ENCODE results near the gene GARIN3. TPM values are rescaled to one million over a fixed set of nuclear protein-coding genes. Genes with fewer than 3 reads are reported as not detected.

Gene GARIN3
- total and polyA plus RNA-seq, 9 donors = not detected

DNA sequence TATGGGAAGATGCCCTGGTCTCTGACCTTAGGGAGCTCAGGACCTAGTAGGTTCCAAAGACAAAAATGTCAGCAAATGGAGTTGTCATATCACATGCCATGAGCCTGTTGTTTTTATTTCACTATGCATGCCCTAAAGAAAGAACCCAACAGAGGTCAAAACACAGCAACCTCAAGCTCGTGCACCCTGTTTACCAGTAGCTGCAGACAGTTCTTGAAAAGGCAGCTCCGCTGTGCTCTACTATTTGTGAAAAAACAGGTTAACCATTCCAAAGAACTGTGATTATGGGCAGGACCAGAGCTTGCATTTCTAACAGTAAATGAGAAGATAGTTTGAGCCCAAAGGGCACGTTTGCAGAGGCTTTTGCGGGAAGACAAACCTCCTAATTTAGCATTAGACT lies 37.4 kb upstream of the GARIN3 start:
- H3K36me3 ChIP-seq (ENCODE audit: control insufficient read depth, insufficient read depth, low read length) = no peaks in the 10 kb centered on the region
- H3K27me3 ChIP-seq (ENCODE audit: control insufficient read depth, insufficient read depth, low read length) = no peaks in the 10 kb centered on the region
- WGBS (ENCODE audit: insufficient coverage) = 65% methylated on average over 2 of the region's 4 CpGs
- no peak overlapping the region for H3K27ac ChIP-seq (ENCODE audit: low read length)
- H3K4me3 ChIP-seq (ENCODE audit: low read length) = no peak overlapping the region
- no peaks in the 10 kb centered on the region for H3K4me1 ChIP-seq (ENCODE audit: control insufficient read depth, insufficient read depth, low read length)
- H3K9me3 ChIP-seq (replicated peaks; ENCODE audit: control insufficient read depth, low read depth, low read length) = no peaks in the 10 kb centered on the region
- no peak for DNase-seq

DNA sequence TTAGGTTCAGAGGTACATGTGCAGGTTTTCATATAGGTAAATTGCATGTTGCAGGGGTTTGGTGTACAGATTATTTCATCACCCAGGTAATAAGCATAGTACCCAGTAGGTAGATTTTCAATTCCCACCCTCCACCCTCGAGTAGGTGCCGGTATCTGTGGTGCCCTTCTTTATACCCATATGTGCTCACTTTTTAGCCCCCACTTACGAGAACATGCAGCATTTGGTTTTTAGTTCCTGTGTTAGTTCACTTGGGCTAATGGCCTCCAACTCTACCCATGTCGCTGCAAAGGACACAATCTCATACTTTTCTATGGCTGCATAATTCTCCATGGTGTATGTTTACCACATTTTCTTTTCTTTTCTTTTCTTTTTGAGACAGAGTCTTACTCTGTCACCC lies 35.8 kb upstream of the GARIN3 start:
- Histone ChIP-seq H3K4me1 (ENCODE audit: control insufficient read depth, insufficient read depth, low read length) (no peaks in the 10 kb centered on the region), H3K27ac (ENCODE audit: low read length) (no peak overlapping the region), H3K27me3 (ENCODE audit: control insufficient read depth, insufficient read depth, low read length) (no peaks in the 10 kb centered on the region), H3K4me3 (ENCODE audit: low read length) (no peak overlapping the region), H3K36me3 (ENCODE audit: control insufficient read depth, insufficient read depth, low read length) (no peaks in the 10 kb centered on the region), H3K9me3 (replicated peaks; ENCODE audit: control insufficient read depth, low read depth, low read length) (no peaks in the 10 kb centered on the region)
- no peak for DNase-seq
- 82% methylated on average over 2 of the region's 4 CpGs for WGBS (ENCODE audit: insufficient coverage)

DNA sequence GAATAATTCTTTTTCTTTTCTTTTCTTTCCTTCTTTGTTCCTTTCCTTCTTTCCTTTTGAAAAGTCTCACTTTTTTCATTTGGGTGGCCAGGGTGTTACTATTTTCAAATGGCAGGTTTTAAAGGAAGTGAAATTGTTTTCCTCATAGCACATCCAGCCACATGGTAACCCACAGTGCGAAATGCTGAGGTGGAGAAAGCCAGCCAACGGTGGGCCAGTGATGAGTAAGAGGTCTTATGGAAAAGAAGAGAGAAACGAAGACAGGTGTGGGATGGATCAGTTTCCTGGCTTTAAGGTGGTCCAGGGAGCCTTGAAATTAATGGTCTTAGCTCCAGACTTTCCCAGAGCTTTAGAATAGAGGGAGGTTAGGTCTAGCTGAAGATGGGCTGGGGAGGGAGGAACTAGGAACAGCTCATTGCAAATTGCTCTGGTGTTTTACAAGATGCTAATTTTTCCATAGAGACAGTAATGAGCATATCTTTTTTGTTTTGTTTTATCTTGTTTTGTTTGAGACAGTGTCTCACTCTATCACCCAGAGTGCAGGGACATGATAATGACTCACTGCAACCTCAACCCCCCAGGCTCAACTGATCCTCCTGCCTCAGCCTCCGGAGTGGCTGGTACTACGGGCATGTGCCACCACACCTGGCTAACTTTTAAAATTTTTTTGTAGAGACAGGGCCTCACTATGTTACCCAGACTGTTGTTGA lies 32.4 kb upstream of the GARIN3 start:
- DNase-seq = no peak
- H3K9me3 ChIP-seq (replicated peaks; ENCODE audit: control insufficient read depth, low read depth, low read length) = no peaks in the 10 kb centered on the region
- H3K4me3 ChIP-seq (ENCODE audit: low read length) = no peak overlapping the region
- 31% methylated on average over 2 of the region's 5 CpGs for WGBS (ENCODE audit: insufficient coverage)
- no peaks in the 10 kb centered on the region for H3K36me3 ChIP-seq (ENCODE audit: control insufficient read depth, insufficient read depth, low read length)
- no peaks in the 10 kb centered on the region for H3K4me1 ChIP-seq (ENCODE audit: control insufficient read depth, insufficient read depth, low read length)
- no peak overlapping the region for H3K27ac ChIP-seq (ENCODE audit: low read length)
- H3K27me3 ChIP-seq (ENCODE audit: control insufficient read depth, insufficient read depth, low read length) = peaks cover 3% of the 10 kb centered on the region

DNA sequence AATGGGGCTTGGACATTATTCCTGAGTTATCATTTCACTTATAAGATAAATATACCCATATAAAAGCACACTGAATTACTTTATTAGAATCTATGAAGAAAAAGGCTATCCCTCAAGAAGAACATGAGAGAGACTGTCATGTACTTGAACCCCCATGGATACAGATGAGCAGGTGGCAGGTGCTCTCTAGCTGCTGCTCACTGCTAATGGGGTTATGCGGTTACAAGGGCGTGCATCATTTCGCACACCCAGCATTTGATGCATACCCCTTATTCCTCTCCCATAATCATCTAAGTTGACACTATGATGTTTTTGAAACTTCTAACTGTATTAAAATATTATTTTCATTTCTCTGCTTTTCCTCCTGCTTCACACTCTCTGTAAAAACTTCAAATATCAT lies 31.0 kb upstream of the GARIN3 start:
- Histone ChIP-seq H3K27ac (ENCODE audit: low read length) (no peak overlapping the region), H3K4me3 (ENCODE audit: low read length) (no peak overlapping the region), H3K27me3 (ENCODE audit: control insufficient read depth, insufficient read depth, low read length) (peaks cover 3% of the 10 kb centered on the region), H3K4me1 (ENCODE audit: control insufficient read depth, insufficient read depth, low read length) (no peaks in the 10 kb centered on the region), H3K9me3 (replicated peaks; ENCODE audit: control insufficient read depth, low read depth, low read length) (no peaks in the 10 kb centered on the region), H3K36me3 (ENCODE audit: control insufficient read depth, insufficient read depth, low read length) (no peaks in the 10 kb centered on the region)
- no peak for DNase-seq
- no CpG with 5 or more reads among the region's 3 CpGs for WGBS (ENCODE audit: insufficient coverage)

DNA sequence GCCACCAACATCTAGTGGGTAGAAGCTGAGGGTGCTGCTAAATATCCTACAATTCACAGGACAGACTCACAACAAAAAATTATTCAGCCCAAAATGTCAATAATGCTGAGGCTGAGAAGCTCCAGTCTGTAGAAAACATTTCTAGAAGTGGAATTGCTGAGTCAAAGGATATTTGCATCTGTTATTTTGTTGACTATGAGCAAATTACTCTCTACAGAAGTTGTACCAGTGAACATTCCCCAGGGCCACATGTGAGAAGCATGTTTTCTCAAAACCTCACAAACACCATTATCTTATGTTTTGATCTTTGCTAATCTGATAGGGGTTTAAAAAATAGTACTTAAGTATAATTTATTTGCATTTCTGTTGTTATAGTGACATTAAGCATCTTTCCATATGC lies 30.0 kb upstream of the GARIN3 start:
- Histone ChIP-seq H3K27ac (ENCODE audit: low read length) (no peak overlapping the region), H3K36me3 (ENCODE audit: control insufficient read depth, insufficient read depth, low read length) (no peaks in the 10 kb centered on the region), H3K9me3 (replicated peaks; ENCODE audit: control insufficient read depth, low read depth, low read length) (no peaks in the 10 kb centered on the region), H3K4me3 (ENCODE audit: low read length) (no peak overlapping the region), H3K4me1 (ENCODE audit: control insufficient read depth, insufficient read depth, low read length) (no peaks in the 10 kb centered on the region), H3K27me3 (ENCODE audit: control insufficient read depth, insufficient read depth, low read length) (peaks cover 3% of the 10 kb centered on the region)
- no peak for DNase-seq

DNA sequence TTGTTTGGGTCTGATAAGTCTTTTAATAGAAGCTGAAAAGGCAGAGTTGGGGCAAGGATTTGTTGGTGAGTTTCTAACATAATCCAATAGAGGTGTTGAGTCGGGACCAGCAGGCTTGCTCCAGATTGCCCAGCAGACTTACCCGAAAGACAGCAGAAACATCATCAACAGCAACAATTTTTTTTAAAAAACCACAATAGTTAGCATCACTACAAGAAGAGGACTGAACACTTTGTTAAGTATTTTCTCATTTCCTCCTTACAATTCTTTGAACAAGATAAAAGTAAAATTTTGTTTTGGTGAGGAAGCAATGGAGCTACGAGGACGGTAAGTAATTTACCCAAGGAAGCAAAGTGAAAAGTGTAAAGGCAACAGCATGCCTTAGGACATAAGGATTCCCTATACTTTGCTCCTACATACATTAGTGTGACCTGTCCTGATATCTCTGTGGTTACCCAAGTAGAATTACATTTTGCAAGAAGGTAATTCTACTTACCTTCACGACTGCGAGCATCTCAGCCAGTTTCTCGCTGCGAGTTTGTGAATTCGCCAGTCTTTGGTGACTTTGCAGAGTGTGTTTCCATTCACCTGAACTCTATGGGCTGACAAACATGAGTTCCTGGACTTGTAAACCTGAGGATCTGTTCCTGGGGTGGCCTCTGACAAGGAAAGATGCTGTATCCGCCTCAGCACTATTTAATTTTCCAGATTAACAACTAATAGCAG lies 27.8 kb upstream of the GARIN3 start:
- DNase-seq = no peak
- H3K4me1 ChIP-seq (ENCODE audit: control insufficient read depth, insufficient read depth, low read length) = no peaks in the 10 kb centered on the region
- no peak overlapping the region for H3K4me3 ChIP-seq (ENCODE audit: low read length)
- H3K36me3 ChIP-seq (ENCODE audit: control insufficient read depth, insufficient read depth, low read length) = no peaks in the 10 kb centered on the region
- H3K27ac ChIP-seq (ENCODE audit: low read length) = no peak overlapping the region
- H3K9me3 ChIP-seq (replicated peaks; ENCODE audit: control insufficient read depth, low read depth, low read length) = no peaks in the 10 kb centered on the region
- WGBS (ENCODE audit: insufficient coverage) = 90% methylated on average over 2 of the region's 10 CpGs
- peaks cover 3% of the 10 kb centered on the region for H3K27me3 ChIP-seq (ENCODE audit: control insufficient read depth, insufficient read depth, low read length)

DNA sequence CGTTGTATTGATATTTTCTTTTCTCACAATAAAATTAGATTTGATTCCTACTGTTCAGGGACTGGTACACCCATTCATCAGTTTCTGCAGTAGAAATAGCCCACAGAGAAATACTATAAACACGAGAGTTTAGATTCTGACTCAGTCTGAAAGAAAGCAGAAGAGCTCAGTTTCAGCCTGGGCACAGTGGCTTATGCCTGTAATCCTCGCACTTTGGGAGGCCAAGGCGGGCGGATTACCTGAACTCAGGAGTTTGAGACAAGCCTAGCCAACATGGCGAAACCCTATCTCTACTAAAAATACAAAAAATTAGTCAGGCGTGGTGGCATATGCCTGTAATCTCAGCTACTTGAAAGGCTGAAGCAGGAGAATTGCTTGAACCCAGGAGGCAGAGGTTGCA lies 23.2 kb upstream of the GARIN3 start:
- no peak overlapping the region for H3K4me3 ChIP-seq (ENCODE audit: low read length)

DNA sequence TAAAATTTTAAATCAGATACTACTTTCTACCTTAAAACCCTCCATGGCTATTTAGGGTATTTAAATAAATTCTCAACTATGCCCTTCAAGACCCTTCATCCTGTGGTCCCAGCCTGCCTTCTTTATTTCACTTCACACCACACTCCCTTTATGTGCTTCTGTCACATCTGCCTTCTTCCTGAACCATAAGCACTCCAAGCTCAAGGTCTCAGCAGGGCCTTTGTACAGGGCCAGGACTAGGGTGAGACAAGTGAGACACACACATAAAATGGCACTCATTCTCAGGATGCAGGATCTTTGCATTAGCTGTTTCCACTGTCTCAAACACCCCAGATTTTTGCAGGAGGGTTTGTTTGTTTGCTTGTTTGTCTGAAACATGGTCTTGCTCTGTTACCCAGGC lies 22.2 kb upstream of the GARIN3 start:
- Histone ChIP-seq H3K4me3 (ENCODE audit: low read length) (no peak overlapping the region), H3K27ac (ENCODE audit: low read length) (no peak overlapping the region), H3K9me3 (replicated peaks; ENCODE audit: control insufficient read depth, low read depth, low read length) (no peaks in the 10 kb centered on the region), H3K36me3 (ENCODE audit: control insufficient read depth, insufficient read depth, low read length) (no peaks in the 10 kb centered on the region), H3K4me1 (ENCODE audit: control insufficient read depth, insufficient read depth, low read length) (no peaks in the 10 kb centered on the region), H3K27me3 (ENCODE audit: control insufficient read depth, insufficient read depth, low read length) (no peaks in the 10 kb centered on the region)
- no peak for DNase-seq

More for the DNA sequence above, 23.2 kb upstream of the GARIN3 start:
- Histone ChIP-seq H3K27ac (ENCODE audit: low read length) (no peak overlapping the region), H3K4me1 (ENCODE audit: control insufficient read depth, insufficient read depth, low read length) (no peaks in the 10 kb centered on the region), H3K9me3 (replicated peaks; ENCODE audit: control insufficient read depth, low read depth, low read length) (no peaks in the 10 kb centered on the region), H3K36me3 (ENCODE audit: control insufficient read depth, insufficient read depth, low read length) (no peaks in the 10 kb centered on the region), H3K27me3 (ENCODE audit: control insufficient read depth, insufficient read depth, low read length) (peaks cover 3% of the 10 kb centered on the region)
- 68% methylated on average over 4 of the region's 7 CpGs for WGBS (ENCODE audit: insufficient coverage)
- DNase-seq = no peak

DNA sequence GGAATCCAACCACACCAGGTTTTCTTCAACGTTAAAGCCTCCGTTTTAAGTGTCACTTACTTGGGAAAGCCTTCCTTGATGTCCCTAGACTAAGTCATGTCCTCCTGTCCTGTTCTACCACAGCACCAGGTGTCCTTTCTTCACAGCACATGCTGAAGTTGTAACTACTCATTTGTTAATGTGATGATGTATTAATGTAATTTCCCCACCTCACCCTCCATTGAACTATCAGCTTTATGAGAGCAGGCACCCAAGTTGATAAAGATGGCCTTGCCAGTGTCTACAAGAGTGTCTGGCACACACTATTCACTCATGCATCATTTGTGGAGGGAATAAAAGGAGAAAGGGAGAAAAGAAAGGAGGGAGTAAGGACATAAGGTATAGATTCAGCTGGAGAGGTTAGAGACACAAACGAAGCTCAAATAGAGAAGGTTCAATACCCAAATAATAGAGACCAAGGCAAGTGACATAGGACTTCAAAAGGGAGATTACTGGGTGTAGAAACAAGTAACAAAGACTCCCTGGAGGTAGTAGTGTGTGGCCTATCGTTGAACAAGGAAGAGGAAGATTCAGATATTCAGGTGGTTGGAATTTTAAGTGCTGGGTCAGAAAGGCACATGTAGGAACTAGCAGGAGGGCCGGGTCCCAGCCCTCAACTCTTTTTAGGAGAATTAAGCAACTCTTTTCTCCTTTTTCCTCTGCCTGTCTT lies 21.1 kb upstream of the GARIN3 start:
- H3K9me3 ChIP-seq (replicated peaks; ENCODE audit: control insufficient read depth, low read depth, low read length) = no peaks in the 10 kb centered on the region
- no peak for DNase-seq
- H3K27ac ChIP-seq (ENCODE audit: low read length) = no peak overlapping the region
- H3K4me3 ChIP-seq (ENCODE audit: low read length) = no peak overlapping the region
- 72% methylated on average over 4 of the region's 5 CpGs for WGBS (ENCODE audit: insufficient coverage)
- no peaks in the 10 kb centered on the region for H3K36me3 ChIP-seq (ENCODE audit: control insufficient read depth, insufficient read depth, low read length)
- no peaks in the 10 kb centered on the region for H3K4me1 ChIP-seq (ENCODE audit: control insufficient read depth, insufficient read depth, low read length)
- no peaks in the 10 kb centered on the region for H3K27me3 ChIP-seq (ENCODE audit: control insufficient read depth, insufficient read depth, low read length)

DNA sequence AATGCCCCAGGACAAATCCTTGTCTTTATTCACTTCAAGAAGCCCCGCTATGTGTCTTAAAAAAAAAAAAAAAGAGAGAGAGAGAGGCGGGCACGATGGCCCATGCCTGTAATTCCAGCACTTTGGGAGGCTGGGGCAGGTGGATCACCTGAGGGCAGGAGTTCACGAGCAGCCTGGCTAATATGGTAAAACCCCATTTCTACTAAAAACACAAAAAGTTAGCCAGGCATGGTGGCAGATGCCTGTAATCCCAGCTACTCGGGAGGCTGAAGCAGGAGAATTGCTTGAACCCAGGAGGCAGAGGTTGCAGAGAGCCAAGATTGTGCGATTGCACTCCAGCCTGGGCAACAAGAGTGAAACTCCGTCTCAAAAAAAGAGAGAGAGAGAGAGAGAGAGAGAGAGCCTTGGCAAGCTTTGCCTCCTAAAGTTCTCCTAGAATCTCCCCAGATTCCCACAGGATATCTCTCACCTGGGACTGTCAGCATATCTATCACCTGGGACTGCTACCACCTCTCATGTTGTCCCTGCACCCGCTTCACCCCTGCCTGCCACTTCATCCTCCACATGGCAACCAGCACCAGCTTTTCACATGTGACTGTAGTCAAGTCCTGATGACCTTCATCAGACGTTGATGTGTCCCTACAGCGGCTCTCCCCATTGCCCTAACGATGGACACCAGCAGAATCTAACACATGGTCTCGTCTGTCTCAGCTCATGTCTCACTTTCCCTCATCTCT lies 20.4 kb upstream of the GARIN3 start:
- H3K4me1 ChIP-seq (ENCODE audit: control insufficient read depth, insufficient read depth, low read length) = no peaks in the 10 kb centered on the region
- no peaks in the 10 kb centered on the region for H3K36me3 ChIP-seq (ENCODE audit: control insufficient read depth, insufficient read depth, low read length)
- H3K4me3 ChIP-seq (ENCODE audit: low read length) = no peak overlapping the region
- H3K27me3 ChIP-seq (ENCODE audit: control insufficient read depth, insufficient read depth, low read length) = no peaks in the 10 kb centered on the region
- no peak overlapping the region for H3K27ac ChIP-seq (ENCODE audit: low read length)
- DNase-seq = no peak
- 74% methylated on average over 6 of the region's 12 CpGs for WGBS (ENCODE audit: insufficient coverage)
- no peaks in the 10 kb centered on the region for H3K9me3 ChIP-seq (replicated peaks; ENCODE audit: control insufficient read depth, low read depth, low read length)
